H1 (cell line): Measurements from ENCODE around the gene ILKAP. TPM values are rescaled to one million over a fixed set of nuclear protein-coding genes. Genes with fewer than 3 reads are reported as not detected.

ENCODE experiments used
- ATF2 ChIP-seq: IDR thresholded peaks from 2 replicates; pipeline ENCODE4 v1.6.1; 2012; ENCODE audit warnings: low read length, inconsistent platforms
- BRCA1 ChIP-seq: IDR thresholded peaks from 2 replicates; pipeline ENCODE4 v1.6.1; 2012; ENCODE audit warnings: low read depth, low read length, improper control_type of control experiment
- CBX5 ChIP-seq: fragments of 300-800, 300-1000 bp; sonication (generic); IDR thresholded peaks from 2 replicates; pipeline ENCODE4 v1.7.1; 2016; ENCODE audit warnings: antibody characterized with exemption, low read length, low read depth
- E2F6 ChIP-seq: IDR thresholded peaks from 2 replicates; pipeline ENCODE4 v1.6.1; 2012; ENCODE audit warnings: inconsistent platforms
- EZH2 ChIP-seq: fragments of 200-600 bp; sonication (generic); IDR thresholded peaks from 2 replicates; pipeline ENCODE4 v1.7.1; 2012; ENCODE audit warnings: low read depth, mild to moderate bottlenecking, moderate library complexity, low read length, inconsistent platforms; ENCODE audit not compliant: severe bottlenecking
- GABPA ChIP-seq: IDR thresholded peaks from 2 replicates; pipeline ENCODE4 v1.6.1; 2011; ENCODE audit warnings: mild to moderate bottlenecking, low read length, moderate library complexity, borderline replicate concordance; ENCODE audit not compliant: insufficient read depth
- GTF2F1 ChIP-seq: IDR thresholded peaks from 2 replicates; pipeline ENCODE4 v1.6.1; 2012; ENCODE audit warnings: low read depth, low read length, improper control_type of control experiment, borderline replicate concordance
- HDAC6 ChIP-seq: IDR thresholded peaks from one replicate; pipeline ENCODE4 v1.7.1; 2012; ENCODE audit warnings: low read depth, mild to moderate bottlenecking, inconsistent platforms, low read length, moderate library complexity
- KDM4A ChIP-seq: IDR thresholded peaks from one replicate; pipeline ENCODE4 v1.7.1; 2012; ENCODE audit warnings: low read depth, mild to moderate bottlenecking, moderate library complexity, low read length, inconsistent platforms; ENCODE audit not compliant: severe bottlenecking
- POU5F1 ChIP-seq: IDR thresholded peaks from 2 replicates; pipeline ENCODE4 v1.6.1; 2011; ENCODE audit warnings: low read depth, mild to moderate bottlenecking, low read length, moderate library complexity
- RFX5 ChIP-seq: IDR thresholded peaks from 2 replicates; pipeline ENCODE4 v1.6.1; 2011; ENCODE audit warnings: low read depth, low read length, improper control_type of control experiment, borderline replicate concordance
- RNF2 ChIP-seq: fragments of 200-900, 300-1000 bp; sonication (generic); IDR thresholded peaks from 2 replicates; pipeline ENCODE4 v1.7.1; 2016; ENCODE audit warnings: borderline replicate concordance, low read depth, mild to moderate bottlenecking, antibody characterized with exemption, low read length; ENCODE audit not compliant: poor library complexity, severe bottlenecking; ENCODE audit errors: missing control alignments
- SIN3A ChIP-seq, 2 experiments: IDR thresholded peaks in 1 of 2; conservative IDR thresholded peaks in 1 of 2; 2 replicates each; pipeline ENCODE4 v1.6.1; 2011 to 2012; ENCODE audit warnings: low read length in 2 of 2, improper control_type of control experiment in 1 of 2, low read depth in 1 of 2, mild to moderate bottlenecking in 1 of 2
- SP1 ChIP-seq: IDR thresholded peaks from 2 replicates; pipeline ENCODE4 v1.6.1; 2011; ENCODE audit warnings: low read depth, low read length
- SRF ChIP-seq: IDR thresholded peaks from 2 replicates; pipeline ENCODE4 v1.6.1; 2011; ENCODE audit warnings: mild to moderate bottlenecking, low read depth, low read length, moderate library complexity
- SUZ12 ChIP-seq: fragments of 200-600 bp; sonication (generic); IDR thresholded peaks from 2 replicates; pipeline ENCODE4 v1.6.1; 2012; ENCODE audit warnings: mild to moderate bottlenecking, inconsistent platforms, low read length, moderate library complexity, mixed read lengths
- TBP ChIP-seq: IDR thresholded peaks from 2 replicates; pipeline ENCODE4 v1.6.1; 2011; ENCODE audit warnings: low read depth, low read length, improper control_type of control experiment
- TCF12 ChIP-seq: IDR thresholded peaks from 2 replicates; pipeline ENCODE4 v1.6.1; 2011; ENCODE audit warnings: low read depth, mild to moderate bottlenecking, low read length
- TEAD4 ChIP-seq: IDR thresholded peaks from 2 replicates; pipeline ENCODE4 v1.6.1; 2012; ENCODE audit warnings: low read depth, low read length, inconsistent platforms, mixed read lengths
- YY1 ChIP-seq: IDR thresholded peaks from 2 replicates; pipeline ENCODE4 v1.6.1; 2011; ENCODE audit warnings: low read depth, mild to moderate bottlenecking, low read length
- ZNF274 ChIP-seq: IDR thresholded peaks from 2 replicates; pipeline ENCODE4 v1.7.0; 2012; ENCODE audit warnings: low read length, borderline replicate concordance; ENCODE audit errors: extremely low read depth
- polyA plus RNA-seq, 7 experiments: library from polyadenylated mRNA; depleted of rRNA in 3 of 7; stranded (reverse) in 5 of 7; unstranded in 2 of 7; fragments of >200 nt in 5 of 7; fragments of 200-250 nt in 2 of 7; gene quantifications; 1 replicate in 5 of 7; 2 replicates in 1 of 7; 4 replicates in 1 of 7; pipeline versions ENCODE4 v1.2.1 to v1.2.3, GENCODE V29; 2011 to 2013; ENCODE audit warnings: missing spikeins in 2 of 7, mixed read lengths in 2 of 7
- total RNA-seq: library from RNA; stranded (reverse); fragmentation: NEBNext Ultra II Directional; extraction: Animal tissue kit (Norgen Biotek cat#: 25700); gene quantifications from 2 replicates; pipeline ENCODE4 v1.2.1, GENCODE V29; 2021

The ILKAP gene
- total and polyA plus RNA-seq, 2 of the 8 experiments (the other 6 are each of a cell fraction or from before 2014, with no cell fraction given), result 23.5 to 33.8 TPM

- TF ChIP-seq SIN3A (conservative IDR thresholded peaks at IDR 0.05 in 1 of 2, IDR thresholded peaks at IDR 0.05 in 1 of 2; ENCODE audit: low read depth in 1 of 2, low read length in 2 of 2) (peak in 1 of 2 experiments; percentile 83; a peak in 1 of 4 replicates), TBP (no peak; the same call in 1 of the 2 replicates), RNF2 (no peak), CBX5 (no peak), ZNF274 (no peak), SUZ12 (no peak; the same call in 1 of the 2 replicates), TCF12 (no peak), POU5F1 (no peak), BRCA1 (no peak), HDAC6 (no peak), EZH2 (peak; percentile 50), GABPA (no peak), SRF (no peak), TEAD4 (no peak), GTF2F1 (no peak), SP1 (peak; percentile 73; the same call in 1 of the 2 replicates), ATF2 (no peak), RFX5 (no peak), YY1 (no peak), KDM4A (peak; percentile 91), E2F6 (peak; percentile 94)
These were observed 27.8 kb upstream of the ILKAP start (continued) for GRCh38 chr2:238231251-238231793.
